ENCODE measurements around the gene APH1A. TPM values are rescaled to one million over a fixed set of nuclear protein-coding genes. Genes with fewer than 3 reads are reported as not detected.

Gene APH1A
- total and polyA plus RNA-seq, 10 of the 15 experiments (the other 5 are each of a cell fraction or from before 2014, with no cell fraction given), result 6.7 to 130 (median 87.7) TPM

DNA sequence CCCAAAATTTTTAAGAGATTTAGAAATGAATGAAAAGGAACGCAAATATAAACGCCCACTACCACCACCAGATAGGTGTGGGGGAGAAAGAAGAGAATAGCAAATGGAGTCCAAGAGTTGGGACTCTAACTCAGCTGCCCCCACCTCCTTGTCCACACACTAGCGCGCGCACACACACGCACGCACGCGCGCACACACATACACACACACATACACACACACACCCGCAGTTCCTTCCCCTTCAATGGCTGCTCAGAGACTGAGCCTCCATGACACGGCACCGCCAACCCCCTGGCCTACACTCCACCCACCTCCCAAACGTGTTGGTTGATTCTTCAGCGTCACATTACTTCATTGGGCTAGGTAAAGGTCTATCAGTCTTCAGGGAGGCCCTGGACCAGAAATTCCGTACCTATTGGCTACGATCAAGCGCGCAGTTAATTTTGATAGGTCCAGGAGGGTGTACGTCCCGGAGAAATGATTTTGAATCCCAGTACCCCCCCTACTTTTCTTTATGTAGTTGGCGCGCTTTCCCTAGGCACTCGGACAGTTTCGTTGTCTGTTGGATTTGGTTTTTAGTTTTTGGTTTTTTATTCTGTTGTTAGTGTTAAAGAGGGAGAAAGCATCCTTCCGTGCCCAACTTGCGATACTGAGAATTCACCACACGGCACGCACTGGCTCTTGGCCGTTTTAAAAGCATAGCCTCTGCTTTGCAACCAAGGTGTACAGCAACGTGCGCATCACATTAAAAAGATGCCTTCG, 32.8 kb downstream of the APH1A start, which contains the start of gene ANP32E (continued):
- TF ChIP-seq EGR1 (IDR thresholded peaks at IDR 0.05; ENCODE audit: borderline replicate concordance in 1 of 2, low read depth in 2 of 2, low read length in 2 of 2) (peak in 1 of 2 experiments; percentile 23; a peak in 1 of 3 replicates), CBX5 (IDR thresholded peaks at IDR 0.05; ENCODE audit: low read depth) (no peak), BMI1 (IDR thresholded peaks at IDR 0.05; ENCODE audit: borderline replicate concordance) (no peak), SPI1 (IDR thresholded peaks at IDR 0.05; ENCODE audit: borderline replicate concordance, insufficient read depth, low read depth, low read length) (peak; percentile 51; the same call in 1 of the 2 replicates), EP300 (IDR thresholded peaks at IDR 0.05; ENCODE audit: borderline replicate concordance in 1 of 2, control insufficient read depth in 1 of 2, low read depth in 2 of 2, low read length in 2 of 2) (0 out of 4 replicates have a peak, but pooled peaks of 1 of the 2 experiments have one; percentile 24), PAX5 (IDR thresholded peaks at IDR 0.05; ENCODE audit: borderline replicate concordance, low read depth, low read length) (peak; percentile 72; the same call in 1 of the 2 replicates), POLR2AphosphoS2 (IDR thresholded peaks at IDR 0.05; ENCODE audit: low read depth, low read length) (peak; percentile 95), CREB1 (IDR thresholded peaks at IDR 0.05; ENCODE audit: low read depth) (peak; percentile 94), KAT2A (conservative IDR thresholded peaks at IDR 0.05; ENCODE audit: control insufficient read depth, low read depth, low read length) (no peak), ZZZ3 (IDR thresholded peaks at IDR 0.05; ENCODE audit: control insufficient read depth, insufficient read length, low read depth) (no peak), SREBF1 (IDR thresholded peaks at IDR 0.05; ENCODE audit: low read length) (no peak; the same call in 1 of the 2 replicates), NFIC (IDR thresholded peaks at IDR 0.05; ENCODE audit: low read depth, low read length) (peak; percentile 41; the same call in 1 of the 2 replicates), GABPA (IDR thresholded peaks at IDR 0.05; ENCODE audit: low read depth) (peak; percentile 67; the same call in 1 of the 2 replicates), ZSCAN29 (IDR thresholded peaks at IDR 0.05) (0 out of 2 replicates have a peak, but pooled peaks have one; percentile 40), HDAC2 (IDR thresholded peaks at IDR 0.05) (no peak), MEF2B (IDR thresholded peaks at IDR 0.05; ENCODE audit: partially characterized antibody, poor library complexity, severe bottlenecking) (no peak), CREM (IDR thresholded peaks at IDR 0.05; ENCODE audit: low read depth) (peak; percentile 89), RAD21 (IDR thresholded peaks at IDR 0.05; ENCODE audit: insufficient read depth, low read depth, low read length) (no peak), SMAD5 (IDR thresholded peaks at IDR 0.05; ENCODE audit: low read depth) (peak; percentile 90; the same call in 1 of the 2 replicates), NR2C2 (IDR thresholded peaks at IDR 0.05; ENCODE audit: borderline replicate concordance, control insufficient read depth, insufficient read length, low read depth) (no peak), MYB (IDR thresholded peaks at IDR 0.05; ENCODE audit: borderline replicate concordance, low read depth, low read length) (no peak)
- TF ChIP-seq, protein P1, sequence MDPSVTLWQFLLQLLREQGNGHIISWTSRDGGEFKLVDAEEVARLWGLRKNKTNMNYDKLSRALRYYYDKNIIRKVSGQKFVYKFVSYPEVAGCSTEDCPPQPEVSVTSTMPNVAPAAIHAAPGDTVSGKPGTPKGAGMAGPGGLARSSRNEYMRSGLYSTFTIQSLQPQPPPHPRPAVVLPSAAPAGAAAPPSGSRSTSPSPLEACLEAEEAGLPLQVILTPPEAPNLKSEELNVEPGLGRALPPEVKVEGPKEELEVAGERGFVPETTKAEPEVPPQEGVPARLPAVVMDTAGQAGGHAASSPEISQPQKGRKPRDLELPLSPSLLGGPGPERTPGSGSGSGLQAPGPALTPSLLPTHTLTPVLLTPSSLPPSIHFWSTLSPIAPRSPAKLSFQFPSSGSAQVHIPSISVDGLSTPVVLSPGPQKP (IDR thresholded peaks at IDR 0.05; ENCODE audit: low read depth, low read length), result no peak
- TF ChIP-seq, protein P2, sequence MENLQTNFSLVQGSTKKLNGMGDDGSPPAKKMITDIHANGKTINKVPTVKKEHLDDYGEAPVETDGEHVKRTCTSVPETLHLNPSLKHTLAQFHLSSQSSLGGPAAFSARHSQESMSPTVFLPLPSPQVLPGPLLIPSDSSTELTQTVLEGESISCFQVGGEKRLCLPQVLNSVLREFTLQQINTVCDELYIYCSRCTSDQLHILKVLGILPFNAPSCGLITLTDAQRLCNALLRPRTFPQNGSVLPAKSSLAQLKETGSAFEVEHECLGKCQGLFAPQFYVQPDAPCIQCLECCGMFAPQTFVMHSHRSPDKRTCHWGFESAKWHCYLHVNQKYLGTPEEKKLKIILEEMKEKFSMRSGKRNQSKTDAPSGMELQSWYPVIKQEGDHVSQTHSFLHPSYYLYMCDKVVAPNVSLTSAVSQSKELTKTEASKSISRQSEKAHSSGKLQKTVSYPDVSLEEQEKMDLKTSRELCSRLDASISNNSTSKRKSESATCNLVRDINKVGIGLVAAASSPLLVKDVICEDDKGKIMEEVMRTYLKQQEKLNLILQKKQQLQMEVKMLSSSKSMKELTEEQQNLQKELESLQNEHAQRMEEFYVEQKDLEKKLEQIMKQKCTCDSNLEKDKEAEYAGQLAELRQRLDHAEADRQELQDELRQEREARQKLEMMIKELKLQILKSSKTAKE (IDR thresholded peaks at IDR 0.05; ENCODE audit: low read depth, poor library complexity, severe bottlenecking), result peak; percentile 93
- TF ChIP-seq, protein P3, sequence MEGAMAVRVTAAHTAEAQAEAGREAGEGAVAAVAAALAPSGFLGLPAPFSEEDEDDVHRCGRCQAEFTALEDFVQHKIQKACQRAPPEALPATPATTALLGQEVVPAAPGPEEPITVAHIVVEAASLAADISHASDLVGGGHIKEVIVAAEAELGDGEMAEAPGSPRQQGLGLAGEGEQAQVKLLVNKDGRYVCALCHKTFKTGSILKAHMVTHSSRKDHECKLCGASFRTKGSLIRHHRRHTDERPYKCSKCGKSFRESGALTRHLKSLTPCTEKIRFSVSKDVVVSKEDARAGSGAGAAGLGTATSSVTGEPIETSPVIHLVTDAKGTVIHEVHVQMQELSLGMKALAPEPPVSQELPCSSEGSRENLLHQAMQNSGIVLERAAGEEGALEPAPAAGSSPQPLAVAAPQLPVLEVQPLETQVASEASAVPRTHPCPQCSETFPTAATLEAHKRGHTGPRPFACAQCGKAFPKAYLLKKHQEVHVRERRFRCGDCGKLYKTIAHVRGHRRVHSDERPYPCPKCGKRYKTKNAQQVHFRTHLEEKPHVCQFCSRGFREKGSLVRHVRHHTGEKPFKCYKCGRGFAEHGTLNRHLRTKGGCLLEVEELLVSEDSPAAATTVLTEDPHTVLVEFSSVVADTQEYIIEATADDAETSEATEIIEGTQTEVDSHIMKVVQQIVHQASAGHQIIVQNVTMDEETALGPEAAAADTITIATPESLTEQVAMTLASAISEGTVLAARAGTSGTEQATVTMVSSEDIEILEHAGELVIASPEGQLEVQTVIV (IDR thresholded peaks at IDR 0.05; ENCODE audit: borderline replicate concordance, partially characterized antibody), result peak; percentile 47
